Measurements from ENCODE around the gene SFXN4. TPM values are rescaled to one million over a fixed set of nuclear protein-coding genes. Genes with fewer than 3 reads are reported as not detected.

Gene SFXN4
- total and polyA plus RNA-seq, 2 experiments from 2014 or later, result 18.6 to 22.3 TPM

- TF ChIP-seq CTCF (conservative IDR thresholded peaks at IDR 0.05; ENCODE audit: low read depth in 2 of 2) (no peak), EZH2phosphoT487 (IDR thresholded peaks at IDR 0.05; ENCODE audit: unreplicated experiment) (no peak), ETS1 (IDR thresholded peaks at IDR 0.05) (no peak), STAT1 (IDR thresholded peaks at IDR 0.05; ENCODE audit: unreplicated experiment) (no peak)
These were observed 29.4 kb downstream of the SFXN4 start (continued) for GRCh38 chr10:119136084-119136483.

- H3K4me1 Mint-ChIP-seq, result no peaks in the 10 kb centered on the region
- no peak for TF ChIP-seq ZNF114 (CRISPR knock-in tag; IDR thresholded peaks at IDR 0.05)
- TF ChIP-seq ZNF331 (CRISPR knock-in tag; IDR thresholded peaks at IDR 0.05; ENCODE audit: low read depth), result no peak
- no peak for TF ChIP-seq ETS1 (IDR thresholded peaks at IDR 0.05)
- TF ChIP-seq STAT1 (IDR thresholded peaks at IDR 0.05; ENCODE audit: unreplicated experiment), result no peak
- TF ChIP-seq CREB1 (CRISPR knock-in tag; IDR thresholded peaks at IDR 0.05; ENCODE audit: low read depth), result no peak
- no peak for TF ChIP-seq ZNF462 (CRISPR knock-in tag; IDR thresholded peaks at IDR 0.05)
- peaks cover 10% of the 10 kb centered on the region; the same call in 1 of the 2 replicates for H3K36me3 ChIP-seq (ENCODE audit: insufficient read depth)
- H4K20me1 ChIP-seq (replicated peaks; ENCODE audit: insufficient read depth), result no peaks in the 10 kb centered on the region; the same call in 1 of the 2 replicates
- no peaks in the 10 kb centered on the region for H3F3A ChIP-seq (replicated peaks; ENCODE audit: low read depth)
- no peak overlapping the region for H3K4me3 Mint-ChIP-seq
- ATAC-seq (no peak), DNase-seq (ENCODE audit: low spot score) (no peak)
- no peaks in the 10 kb centered on the region for H3K9me2 ChIP-seq (ENCODE audit: insufficient read depth)
- peaks cover 3% of the 10 kb centered on the region; the same call in 1 of the 3 replicates for H3K9me3 Mint-ChIP-seq
- no peak overlapping the region for H3K4me3 ChIP-seq
- no peak overlapping the region for H2AFZ ChIP-seq
- H3K36me3 Mint-ChIP-seq (ENCODE audit: low read depth), result peaks cover 50% of the 10 kb centered on the region
- H3K27ac ChIP-seq (ENCODE audit: low read depth), result no peak overlapping the region
- no peaks in the 10 kb centered on the region for H3K4me1 ChIP-seq (ENCODE audit: insufficient read depth)
- H3K27me3 Mint-ChIP-seq (ENCODE audit: insufficient read depth, low read depth, poor library complexity), result no peaks in the 10 kb centered on the region
- no peak overlapping the region for H3K27ac Mint-ChIP-seq
- H3K27me3 ChIP-seq (ENCODE audit: insufficient read depth), result no peaks in the 10 kb centered on the region
- no peaks in the 10 kb centered on the region for H3K79me2 ChIP-seq (replicated peaks; ENCODE audit: insufficient read depth)
- no peak overlapping the region for H3K4me2 ChIP-seq
These were observed 30.0 kb downstream of the SFXN4 start for GRCh38 chr10:119135513-119135881.
